Measurements from ENCODE around the gene SLC16A4.
"Not testable (repeated sequence)": the region's sequence is repeated elsewhere in the genome, so short reads cannot be mapped to it uniquely, and the experiment has no call there.

Gene SLC16A4

DNA sequence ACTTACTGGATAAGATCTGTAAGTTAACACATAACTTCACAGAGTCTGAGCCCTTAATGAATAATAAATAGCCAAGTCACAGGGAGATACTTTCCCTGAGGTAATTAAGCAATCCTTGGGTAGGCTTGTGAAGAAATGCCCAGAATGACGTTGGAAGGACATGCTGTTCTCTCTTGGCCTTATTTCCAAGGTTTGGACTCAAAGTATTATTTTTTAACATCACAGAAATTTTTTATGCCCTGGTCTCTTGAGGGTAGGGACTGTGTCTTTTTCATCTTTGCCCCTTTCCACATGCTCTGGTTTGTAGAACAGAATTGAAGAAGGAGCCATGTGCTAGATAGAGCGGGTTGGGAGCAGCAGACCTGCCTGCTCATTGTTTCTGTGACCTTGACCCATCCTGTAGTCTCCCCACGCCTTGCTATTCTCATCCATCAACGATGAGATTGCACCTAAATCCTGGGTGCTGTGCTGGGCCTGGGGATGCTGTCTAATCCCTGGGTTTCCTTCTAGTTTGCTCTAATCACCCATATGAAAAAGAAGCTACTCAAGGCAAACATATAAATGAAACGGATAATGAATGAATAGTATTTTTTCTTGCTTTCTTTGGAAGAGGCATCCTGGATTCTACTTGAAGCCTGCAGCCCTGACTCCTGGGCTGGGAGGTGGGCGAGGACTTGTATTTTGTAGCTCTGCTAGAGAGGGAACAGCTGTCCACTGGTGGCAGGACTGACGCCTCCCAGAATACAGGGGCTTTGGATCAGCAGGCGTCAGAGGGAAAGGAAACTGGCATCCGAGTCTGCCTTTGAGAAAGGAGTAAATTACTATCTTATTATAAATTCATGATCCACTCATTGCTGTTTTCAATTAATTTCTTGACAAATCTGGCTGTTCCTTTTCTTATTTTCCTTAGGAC is 34.1 kb upstream of the SLC16A4 start:
- Histone ChIP-seq H3K27me3 (ENCODE audit: insufficient read depth, low read length) (peaks cover 11% of the 10 kb centered on the region), H2AFZ (ENCODE audit: low read depth, low read length) (no peak overlapping the region), H3K36me3 (ENCODE audit: insufficient read depth, low read length) (no peaks in the 10 kb centered on the region), H3K9me3 (ENCODE audit: low read length) (no peaks in the 10 kb centered on the region), H3K4me3 (ENCODE audit: low read length) (no peak overlapping the region), H3K4me1 (ENCODE audit: insufficient read depth, low read length) (no peaks in the 10 kb centered on the region)

DNA sequence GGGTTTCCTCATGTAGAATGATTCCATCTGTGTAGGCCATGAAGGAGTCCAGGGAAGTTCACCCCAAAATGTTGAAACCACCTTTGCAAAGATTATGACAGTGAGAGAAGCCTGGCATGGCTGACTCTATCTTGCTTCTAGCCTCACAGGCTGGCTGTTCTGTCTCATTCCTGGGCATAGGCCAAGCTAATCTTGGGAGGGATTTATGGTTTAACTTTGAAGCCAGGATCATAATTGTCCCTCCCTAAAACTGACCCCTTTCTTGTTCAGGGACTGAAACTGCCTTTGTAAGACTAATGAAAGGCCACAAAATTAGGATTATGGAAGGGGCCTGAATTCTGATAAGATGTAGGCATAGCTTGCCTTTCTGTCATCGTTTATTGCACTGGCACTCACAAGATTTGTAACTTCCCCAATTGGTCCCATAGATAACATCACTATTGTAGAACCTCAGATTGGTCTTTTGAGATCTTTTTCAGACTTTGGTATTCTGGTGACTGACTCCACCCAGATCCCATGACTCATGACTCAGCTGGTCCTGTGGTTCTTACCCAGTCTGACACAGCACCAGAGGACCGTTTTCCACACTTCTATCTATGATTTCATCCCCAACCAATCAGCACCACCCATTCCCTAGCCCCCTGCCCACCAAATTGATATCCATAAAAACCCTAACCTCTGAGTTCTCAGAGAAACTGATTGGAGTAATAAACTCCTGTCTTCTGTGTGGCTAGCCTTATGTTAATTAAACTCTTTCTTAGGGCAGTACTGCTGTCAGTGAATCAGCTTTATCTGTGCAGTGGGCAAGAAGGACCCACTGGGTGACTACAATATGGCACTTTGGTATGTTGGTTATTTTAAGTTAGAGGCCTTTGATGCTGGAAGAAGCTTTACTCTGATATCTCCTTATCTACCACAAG is 30.3 kb upstream of the SLC16A4 start:
- Histone ChIP-seq H3K4me1 (ENCODE audit: insufficient read depth, low read length) (no peaks in the 10 kb centered on the region), H3K4me3 (ENCODE audit: low read length) (no peak overlapping the region), H3K27me3 (ENCODE audit: insufficient read depth, low read length) (peaks cover 9% of the 10 kb centered on the region), H2AFZ (ENCODE audit: low read depth, low read length) (no peak overlapping the region), H3K9me3 (ENCODE audit: low read length) (no peaks in the 10 kb centered on the region), H3K36me3 (ENCODE audit: insufficient read depth, low read length) (no peaks in the 10 kb centered on the region)

DNA sequence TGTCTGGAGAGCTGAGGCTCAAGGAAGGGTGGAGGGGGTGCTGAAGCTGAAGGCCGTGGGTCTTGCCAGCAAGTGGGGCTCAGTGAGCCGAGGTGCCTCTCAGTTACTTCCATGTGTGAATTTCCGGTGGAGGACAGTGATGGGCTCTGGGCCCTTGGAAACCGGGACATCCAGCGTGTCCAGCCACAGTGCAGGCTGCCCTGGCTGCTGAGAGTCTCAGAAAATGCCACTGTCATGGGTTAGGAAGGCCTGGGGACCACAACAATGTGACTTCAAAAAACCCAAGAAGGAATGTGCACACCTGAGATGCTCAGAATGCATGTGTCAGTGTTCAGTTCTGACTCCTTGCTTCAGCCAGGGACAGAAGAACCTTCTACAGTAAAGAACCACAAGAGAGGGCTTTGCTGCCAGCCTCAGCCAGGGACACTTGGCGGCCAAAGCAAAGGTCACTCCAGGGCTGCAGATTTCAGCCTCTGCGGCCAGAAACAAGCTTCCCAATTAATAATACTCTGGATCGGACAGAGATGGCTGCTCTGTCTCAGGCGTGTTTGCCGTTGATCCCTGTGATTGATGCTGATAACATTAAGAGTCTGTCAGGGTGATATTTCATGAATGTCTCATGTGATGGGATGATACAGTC is 29.3 kb upstream of the SLC16A4 start:
- no peaks in the 10 kb centered on the region for H3K36me3 ChIP-seq (ENCODE audit: insufficient read depth, low read length)
- H3K27me3 ChIP-seq (ENCODE audit: insufficient read depth, low read length) = peaks cover 9% of the 10 kb centered on the region
- H3K4me3 ChIP-seq (ENCODE audit: low read length) = no peak overlapping the region
- H3K9me3 ChIP-seq (ENCODE audit: low read length) = no peaks in the 10 kb centered on the region
- H2AFZ ChIP-seq (ENCODE audit: low read depth, low read length) = no peak overlapping the region
- H3K4me1 ChIP-seq (ENCODE audit: insufficient read depth, low read length) = no peaks in the 10 kb centered on the region

DNA sequence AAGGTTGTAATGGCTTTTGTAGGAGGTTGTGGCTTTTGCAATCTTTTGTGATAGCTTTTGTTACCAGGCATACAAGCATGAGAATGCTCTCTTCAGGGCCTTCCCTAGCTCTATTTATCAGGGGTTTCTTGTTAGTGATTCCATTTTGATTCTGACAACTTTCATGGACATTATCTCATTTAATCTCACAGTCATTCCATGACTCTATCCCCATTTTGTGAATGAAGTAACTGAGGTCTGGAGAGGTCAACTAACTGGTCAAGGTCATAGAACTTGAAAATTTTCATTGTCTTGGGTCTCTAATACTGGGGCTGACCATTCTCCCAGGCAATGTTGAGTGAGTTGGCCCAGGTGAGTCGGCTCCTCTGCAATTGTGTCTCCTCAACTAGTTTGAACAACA is 27.9 kb upstream of the SLC16A4 start:
- Histone ChIP-seq H3K36me3 (ENCODE audit: insufficient read depth, low read length) (no peaks in the 10 kb centered on the region), H3K9me3 (ENCODE audit: low read length) (no peaks in the 10 kb centered on the region), H2AFZ (ENCODE audit: low read depth, low read length) (no peak overlapping the region), H3K4me1 (ENCODE audit: insufficient read depth, low read length) (no peaks in the 10 kb centered on the region), H3K4me3 (ENCODE audit: low read length) (no peak overlapping the region), H3K27me3 (ENCODE audit: insufficient read depth, low read length) (peaks cover 3% of the 10 kb centered on the region)

DNA sequence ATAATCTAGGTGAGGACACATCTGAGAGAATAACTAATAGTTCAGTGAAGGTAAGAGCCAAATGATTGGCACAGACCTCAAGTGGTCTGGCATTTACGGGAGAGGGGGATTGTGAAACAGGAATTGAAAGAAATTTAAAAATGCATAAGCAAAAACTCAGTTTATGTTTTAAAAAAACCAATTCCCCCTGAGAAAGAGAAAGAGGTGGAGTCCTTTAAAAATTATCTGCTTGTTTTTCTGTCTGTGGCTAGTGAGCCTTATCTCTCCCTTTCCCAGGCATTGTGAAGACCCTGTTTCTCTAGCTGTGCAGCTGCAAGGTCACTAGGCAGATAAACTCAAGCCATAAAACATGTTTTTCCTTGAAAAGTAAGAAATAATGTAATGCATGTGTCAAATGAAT is 22.2 kb upstream of the SLC16A4 start:
- not testable (repeated sequence) for H3K4me3 ChIP-seq (ENCODE audit: low read length); H3K36me3 ChIP-seq (ENCODE audit: insufficient read depth, low read length); H3K9me3 ChIP-seq (ENCODE audit: low read length); H3K27me3 ChIP-seq (ENCODE audit: insufficient read depth, low read length); H2AFZ ChIP-seq (ENCODE audit: low read depth, low read length); H3K4me1 ChIP-seq (ENCODE audit: insufficient read depth, low read length)

DNA sequence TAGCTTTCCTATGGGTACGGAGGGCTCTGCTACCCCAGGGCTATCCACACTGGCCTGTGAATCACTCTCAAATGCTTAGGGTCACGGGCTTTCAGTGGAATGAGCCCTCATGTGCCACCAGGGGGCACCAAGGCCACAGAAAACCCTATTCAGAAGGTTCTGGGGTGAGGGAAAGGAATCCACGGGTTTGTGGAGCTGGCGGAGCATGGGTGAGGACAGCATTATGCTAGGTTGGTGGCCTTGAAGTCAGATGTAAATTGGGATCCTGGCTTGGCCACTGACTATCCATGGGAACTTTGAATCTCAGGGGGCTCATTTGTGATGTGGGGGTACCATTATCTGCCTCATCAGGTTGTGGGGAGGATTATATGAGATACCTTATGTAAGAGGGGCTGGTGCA is 21.8 kb upstream of the SLC16A4 start:
- peaks cover 6% of the 10 kb centered on the region for H3K4me1 ChIP-seq (ENCODE audit: insufficient read depth, low read length)
- no peaks in the 10 kb centered on the region for H3K36me3 ChIP-seq (ENCODE audit: insufficient read depth, low read length)
- H3K27me3 ChIP-seq (ENCODE audit: insufficient read depth, low read length) = no peaks in the 10 kb centered on the region
- no peak overlapping the region for H2AFZ ChIP-seq (ENCODE audit: low read depth, low read length)
- no peaks in the 10 kb centered on the region for H3K9me3 ChIP-seq (ENCODE audit: low read length)
- no peak overlapping the region for H3K4me3 ChIP-seq (ENCODE audit: low read length)

DNA sequence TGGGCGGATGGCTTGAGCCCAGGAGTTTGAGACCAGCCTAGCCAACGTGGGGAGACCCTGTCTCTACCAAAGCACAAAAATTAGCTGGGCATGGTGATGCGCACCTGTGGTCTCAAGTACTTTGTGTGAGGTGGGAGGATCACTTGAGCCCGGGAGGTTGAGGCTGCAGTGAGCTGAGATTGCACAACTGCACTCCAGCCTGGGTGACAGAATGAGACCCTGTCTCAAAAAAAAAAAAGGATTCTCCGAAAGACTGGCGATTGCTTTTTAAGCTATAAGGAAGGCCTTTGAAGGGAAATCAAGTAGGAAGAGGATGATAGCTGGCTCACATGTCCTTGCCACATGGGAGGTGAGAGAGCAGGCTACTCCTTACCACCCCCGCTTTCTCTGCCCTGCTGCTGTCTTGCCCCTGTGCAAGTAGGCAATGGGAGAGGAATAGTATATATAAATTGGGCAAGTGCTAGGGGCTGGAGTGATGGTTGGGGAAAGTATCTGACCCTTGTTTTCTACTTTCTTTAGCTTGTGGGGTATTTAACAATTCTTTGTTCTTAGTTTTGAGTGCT is 20.4 kb upstream of the SLC16A4 start:
- Histone ChIP-seq H3K9me3 (ENCODE audit: low read length) (no peaks in the 10 kb centered on the region), H3K36me3 (ENCODE audit: insufficient read depth, low read length) (no peaks in the 10 kb centered on the region), H3K27me3 (ENCODE audit: insufficient read depth, low read length) (no peaks in the 10 kb centered on the region), H3K4me1 (ENCODE audit: insufficient read depth, low read length) (peaks cover 7% of the 10 kb centered on the region), H2AFZ (ENCODE audit: low read depth, low read length) (no peak overlapping the region), H3K4me3 (ENCODE audit: low read length) (no peak overlapping the region)

DNA sequence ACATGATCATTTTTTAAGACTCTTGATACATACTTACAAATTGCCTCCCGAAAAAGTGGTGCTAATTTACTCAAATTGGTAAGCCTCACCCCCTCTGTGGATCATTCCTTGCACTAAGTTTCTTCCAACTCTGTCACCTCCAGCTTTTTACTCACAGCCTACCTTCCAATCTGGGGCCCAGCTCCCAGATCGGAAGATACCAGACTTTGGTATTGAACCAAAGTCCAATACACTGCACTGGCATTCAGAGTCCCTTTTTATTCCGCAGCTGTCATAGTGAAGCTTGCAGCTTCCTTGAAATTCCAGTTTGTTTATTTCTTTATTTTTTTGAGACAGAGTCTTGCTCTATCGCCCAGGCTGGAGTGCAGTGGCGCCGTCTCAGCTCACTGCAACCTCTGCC is 18.5 kb upstream of the SLC16A4 start:
- Histone ChIP-seq H3K36me3 (ENCODE audit: insufficient read depth, low read length) (peaks cover 6% of the 10 kb centered on the region), H3K4me1 (ENCODE audit: insufficient read depth, low read length) (peaks cover 8% of the 10 kb centered on the region), H3K4me3 (ENCODE audit: low read length) (no peak overlapping the region), H3K27me3 (ENCODE audit: insufficient read depth, low read length) (no peaks in the 10 kb centered on the region), H3K9me3 (ENCODE audit: low read length) (no peaks in the 10 kb centered on the region), H2AFZ (ENCODE audit: low read depth, low read length) (no peak overlapping the region)

DNA sequence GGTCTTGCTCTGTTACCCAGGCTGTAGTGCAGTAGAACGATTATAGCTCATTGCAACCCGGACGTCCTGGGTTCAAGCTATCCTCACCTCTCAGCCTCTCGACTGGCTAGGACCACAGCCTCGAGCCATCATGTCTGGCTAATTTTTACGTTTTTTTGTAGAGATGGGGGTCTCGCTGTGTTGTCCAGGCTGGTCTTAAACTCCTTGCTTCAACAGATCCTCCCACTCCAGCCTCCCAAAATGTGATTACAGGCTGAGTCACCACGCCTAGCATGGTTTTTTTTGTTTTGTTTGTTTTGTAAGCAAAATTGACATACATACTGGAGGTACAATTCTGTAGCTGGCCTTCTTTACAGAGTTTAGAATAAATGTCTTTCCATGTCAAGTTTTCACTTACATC is 17.7 kb upstream of the SLC16A4 start:
- no peaks in the 10 kb centered on the region for H3K27me3 ChIP-seq (ENCODE audit: insufficient read depth, low read length)
- H2AFZ ChIP-seq (ENCODE audit: low read depth, low read length) = no peak overlapping the region
- peaks cover 14% of the 10 kb centered on the region for H3K36me3 ChIP-seq (ENCODE audit: insufficient read depth, low read length)
- peaks cover 8% of the 10 kb centered on the region for H3K4me1 ChIP-seq (ENCODE audit: insufficient read depth, low read length)
- peak overlapping the region; percentile 96 for H3K4me3 ChIP-seq (ENCODE audit: low read length)
- H3K9me3 ChIP-seq (ENCODE audit: low read length) = no peaks in the 10 kb centered on the region

DNA sequence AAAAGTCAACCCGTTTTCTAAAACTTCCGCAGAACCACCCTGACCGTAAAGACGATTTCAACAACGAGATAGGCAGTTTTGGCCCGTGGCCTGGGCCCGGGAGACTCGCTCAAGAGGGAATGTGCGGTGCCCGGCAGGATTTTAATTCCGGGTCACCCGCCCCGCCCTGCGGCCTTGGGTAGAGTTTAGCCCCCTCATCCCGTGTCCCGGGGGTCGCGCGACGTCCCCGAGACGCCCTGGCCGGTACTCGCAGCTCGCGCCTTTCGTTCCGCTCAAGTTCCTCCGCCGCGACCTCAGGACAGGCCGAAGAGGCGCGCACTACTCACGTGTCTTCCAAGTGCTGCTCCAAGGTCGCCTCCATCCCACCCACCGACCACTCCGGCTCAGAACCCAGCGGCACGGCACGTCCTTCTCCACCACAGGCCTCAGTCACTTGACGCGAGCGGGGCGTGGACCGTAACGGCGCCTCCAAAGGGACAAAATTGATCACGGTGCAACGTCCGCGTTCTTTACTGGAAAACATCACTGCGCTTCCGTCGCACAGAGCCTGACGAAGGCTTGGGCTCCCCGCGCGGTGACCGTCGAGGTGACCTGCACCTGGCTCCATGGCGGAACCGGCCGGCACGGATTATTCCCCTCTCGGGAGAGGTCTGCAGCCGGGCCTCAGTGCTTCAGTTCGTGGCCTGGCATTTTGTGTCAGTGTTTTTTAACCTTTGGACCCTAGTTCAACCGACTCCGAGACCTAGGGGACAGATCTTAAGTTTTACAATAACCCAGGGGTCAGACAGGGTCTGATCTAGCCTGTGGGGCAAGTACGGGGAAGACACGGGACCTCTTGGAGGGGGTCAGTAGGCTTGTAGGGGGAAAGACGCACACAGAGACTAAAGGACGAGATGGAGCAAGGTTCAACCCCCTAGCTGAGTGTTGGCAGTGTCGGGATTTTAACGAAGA is 16.7 kb upstream of the SLC16A4 start, which contains the start of gene LAMTOR5:
LAMTOR5 (minus strand) TSS at position 435 of the 951 bp plus-strand sequence; CDS start at position 361, 74 bp downstream.
- Histone ChIP-seq H3K36me3 (ENCODE audit: insufficient read depth, low read length) (peaks cover 24% of the 10 kb centered on the region), H3K4me1 (ENCODE audit: insufficient read depth, low read length) (peaks cover 8% of the 10 kb centered on the region), H3K27me3 (ENCODE audit: insufficient read depth, low read length) (no peaks in the 10 kb centered on the region), H3K9me3 (ENCODE audit: low read length) (no peaks in the 10 kb centered on the region), H3K4me3 (ENCODE audit: low read length) (peak within 1 kb of the TSS; percentile 96), H2AFZ (ENCODE audit: low read depth, low read length) (peak within 1 kb of the TSS; percentile 84)

DNA sequence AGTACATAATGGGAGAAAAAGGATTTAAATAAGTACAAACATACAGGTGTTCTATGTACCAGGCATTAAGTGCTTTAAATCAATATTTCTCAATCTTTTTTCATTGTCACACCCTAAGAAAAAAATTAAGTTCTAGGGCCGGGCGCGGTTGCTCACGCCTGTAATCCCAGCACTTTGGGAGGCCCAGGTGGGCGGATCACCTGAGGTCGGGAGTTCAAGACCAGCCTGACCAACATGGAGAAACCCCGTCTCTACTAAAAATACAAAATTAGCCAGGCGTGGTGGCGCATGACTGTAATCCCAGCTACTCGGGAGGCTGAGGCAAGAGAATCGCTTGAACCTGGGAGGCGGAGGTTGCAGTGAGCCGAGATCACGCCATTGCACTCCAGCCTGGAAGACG is 15.6 kb upstream of the SLC16A4 start:
- not testable (repeated sequence) for H3K4me1 ChIP-seq (ENCODE audit: insufficient read depth, low read length); H3K27me3 ChIP-seq (ENCODE audit: insufficient read depth, low read length); H3K9me3 ChIP-seq (ENCODE audit: low read length); H2AFZ ChIP-seq (ENCODE audit: low read depth, low read length)
- peaks cover 35% of the 10 kb centered on the region for H3K36me3 ChIP-seq (ENCODE audit: insufficient read depth, low read length)
- peak overlapping the region; percentile 96 for H3K4me3 ChIP-seq (ENCODE audit: low read length)

DNA sequence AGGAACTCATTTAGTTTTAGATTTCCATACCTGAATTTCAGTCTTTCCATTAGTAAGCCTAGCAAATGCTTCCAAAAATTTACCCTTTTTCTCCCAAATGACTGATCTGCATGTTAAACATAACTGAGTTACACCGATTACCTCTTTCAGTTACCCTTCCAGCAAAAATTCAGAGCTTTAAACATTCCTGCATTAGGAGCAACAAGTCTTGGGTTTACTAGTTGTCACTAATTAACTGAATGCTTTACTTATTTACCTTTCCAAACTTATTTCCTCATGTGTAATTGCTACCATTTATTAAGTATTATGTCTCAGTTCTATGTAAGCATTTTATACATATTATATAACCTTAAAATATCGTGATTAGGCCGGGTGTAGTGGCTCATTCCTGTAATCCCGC is 13.6 kb upstream of the SLC16A4 start:
- H3K27me3 ChIP-seq (ENCODE audit: insufficient read depth, low read length) = no peaks in the 10 kb centered on the region
- peaks cover 8% of the 10 kb centered on the region for H3K4me1 ChIP-seq (ENCODE audit: insufficient read depth, low read length)
- no peaks in the 10 kb centered on the region for H3K9me3 ChIP-seq (ENCODE audit: low read length)
- H3K4me3 ChIP-seq (ENCODE audit: low read length) = no peak overlapping the region
- no peak overlapping the region for H2AFZ ChIP-seq (ENCODE audit: low read depth, low read length)
- peaks cover 46% of the 10 kb centered on the region for H3K36me3 ChIP-seq (ENCODE audit: insufficient read depth, low read length)
